ELR (cell line): ENCODE measurements around the gene CXCL14.

Experiments used
- DNase-seq: peaks from one replicate; pipeline ENCODE4 v3.0.0-alpha.2; 2015; ENCODE audit warnings: low read depth

Gene CXCL14

DNA sequence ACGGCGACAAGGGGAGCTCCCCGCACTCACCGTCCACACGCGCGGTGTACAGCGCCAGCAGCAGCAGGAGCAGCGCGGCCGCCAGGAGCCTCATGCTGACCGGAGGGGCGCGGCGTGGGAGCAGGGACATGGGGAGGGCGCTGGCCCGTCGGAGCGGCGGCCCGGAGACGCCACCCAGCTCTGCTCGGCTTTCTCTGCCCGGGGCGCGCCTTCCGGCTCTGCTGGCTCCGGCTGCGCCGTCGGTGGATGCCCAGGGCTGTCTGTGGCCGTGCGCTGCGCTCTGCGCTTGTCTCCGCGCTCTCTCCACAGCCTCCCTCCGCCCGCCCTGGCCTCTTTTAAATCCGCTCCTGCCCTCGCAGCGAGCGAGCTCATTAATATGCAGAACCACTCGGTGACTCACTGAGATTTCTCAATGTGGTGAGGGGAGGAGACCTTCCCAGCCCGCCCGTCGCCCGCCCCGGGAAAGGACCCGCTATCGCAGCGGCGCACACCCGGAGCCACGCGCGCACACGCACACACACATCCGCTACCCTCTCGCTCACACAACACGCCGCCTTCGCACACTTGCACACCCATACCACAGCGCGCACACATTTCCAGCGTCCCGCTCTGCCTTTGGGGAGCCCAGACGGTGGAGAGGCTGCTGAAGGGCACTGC, at the start of gene CXCL14:
TSS of gene CXCL14 (minus strand) at position 307 of the 657 bp plus-strand sequence. CDS start at position 94, 213 bp downstream.
- DNase-seq, result peak; percentile 73

DNA sequence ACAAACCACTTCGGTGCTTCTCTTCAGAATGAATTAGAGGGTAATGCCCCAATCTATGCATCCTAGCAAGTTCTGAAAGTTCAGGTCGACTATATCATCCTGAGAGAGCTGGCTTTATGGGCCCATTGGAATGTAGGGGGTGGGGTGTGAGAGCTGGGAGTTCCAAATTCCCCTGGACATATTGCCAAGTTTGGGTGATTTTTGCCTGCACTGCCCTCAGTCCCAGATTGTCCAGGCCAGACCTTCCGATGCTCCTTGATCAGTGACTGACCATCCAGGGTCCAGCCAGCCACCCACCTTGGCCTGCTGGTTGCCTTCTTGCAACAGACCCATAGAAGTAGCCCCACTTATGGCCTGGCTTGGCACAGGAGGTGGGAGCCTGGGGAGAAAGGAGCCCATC, 47.8 kb upstream of the CXCL14 start:
- no peak for DNase-seq

GRCh38 chr5:135625961-135626360, 47.2 kb upstream of the CXCL14 start:
- no peak for DNase-seq

DNA sequence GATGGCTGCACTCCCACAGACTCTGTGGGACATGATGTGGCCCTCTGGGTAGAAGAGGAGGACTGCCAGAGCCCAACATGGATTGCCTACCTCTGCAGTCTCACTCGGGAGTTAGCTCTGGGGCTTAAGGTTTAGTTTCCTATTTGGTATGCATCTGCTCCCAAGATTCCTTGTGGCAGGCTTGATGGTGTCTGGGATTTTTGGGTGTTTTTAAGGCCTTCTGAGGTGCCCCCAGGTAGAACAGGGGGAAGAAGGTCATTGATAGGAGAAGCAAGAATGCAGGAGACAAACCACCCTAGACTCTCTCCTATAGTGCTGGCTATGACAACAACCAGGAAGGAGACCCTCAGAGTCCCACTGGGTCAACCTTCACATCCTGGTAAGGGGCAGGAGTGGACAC, 46.7 kb upstream of the CXCL14 start:
- DNase-seq, result no peak

DNA sequence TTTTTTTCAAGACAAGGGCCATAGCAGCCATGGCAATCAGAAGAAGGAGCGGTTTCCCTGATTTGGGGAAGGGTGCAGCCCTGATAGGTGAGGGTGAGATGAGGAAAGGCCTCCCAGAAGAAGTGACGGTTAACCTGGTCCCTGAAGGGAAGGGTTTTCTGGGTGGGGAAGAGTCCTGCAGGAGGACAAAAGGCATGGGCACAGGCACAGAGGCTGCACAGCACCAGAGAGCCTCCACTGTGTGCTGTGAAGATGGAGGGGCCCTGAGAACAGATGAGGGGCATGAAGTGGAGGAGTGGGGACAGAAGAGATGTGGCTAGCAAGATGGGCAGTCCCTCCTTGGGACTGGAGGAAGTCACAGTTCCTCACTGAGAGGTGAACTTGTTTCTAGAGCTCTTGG, 46.3 kb upstream of the CXCL14 start:
- DNase-seq, result no peak

- no peak for DNase-seq
Measured at GRCh38 chr5:135623186-135623715, 44.5 kb upstream of the CXCL14 start.

- no peak for DNase-seq
Measured at GRCh38 chr5:135615581-135616260, 36.9 kb upstream of the CXCL14 start.

GRCh38 chr5:135615171-135615570, 36.4 kb upstream of the CXCL14 start:
- no peak for DNase-seq

DNA sequence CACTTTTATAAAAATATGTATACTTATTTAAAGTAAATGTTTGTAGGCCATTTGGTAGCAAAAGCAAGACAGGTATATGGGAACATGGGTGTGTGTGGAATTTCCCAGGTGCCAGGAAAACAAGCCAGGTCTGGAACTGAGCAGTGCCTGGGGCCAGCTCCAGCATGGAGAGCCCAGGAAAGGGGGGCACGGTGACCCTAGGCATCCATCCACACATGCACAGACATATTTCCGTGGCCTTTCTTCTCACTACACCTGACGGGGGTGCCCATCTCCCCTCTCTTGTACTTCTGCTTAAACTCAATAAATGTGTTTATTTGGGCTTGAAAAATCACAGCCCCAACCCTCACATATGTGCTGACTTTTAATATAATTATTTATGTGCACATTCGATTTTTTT, 31.2 kb upstream of the CXCL14 start:
- no peak for DNase-seq

- no peak for DNase-seq
Measured at GRCh38 chr5:135608761-135609443, 30.1 kb upstream of the CXCL14 start.

DNA sequence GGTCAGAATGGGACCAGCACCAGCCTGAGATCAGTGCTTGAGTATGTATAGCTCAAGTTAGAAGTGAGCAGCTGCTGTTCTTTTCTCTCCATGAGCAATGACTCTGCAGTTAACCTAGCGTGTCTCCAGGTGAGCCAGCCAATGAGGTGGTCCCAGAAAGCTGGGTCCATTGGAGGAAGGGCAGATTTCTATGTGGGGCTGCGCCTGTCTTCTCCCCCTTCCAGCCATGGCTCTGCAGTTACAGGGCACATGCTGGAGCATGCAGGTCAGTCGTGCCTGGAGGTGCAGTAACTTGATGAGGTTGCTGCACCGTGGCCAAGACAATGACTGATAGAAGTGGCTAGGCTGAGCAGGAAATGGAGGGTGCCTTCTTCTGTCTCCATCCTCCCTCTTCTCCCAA, 29.6 kb upstream of the CXCL14 start:
- no peak for DNase-seq

DNA sequence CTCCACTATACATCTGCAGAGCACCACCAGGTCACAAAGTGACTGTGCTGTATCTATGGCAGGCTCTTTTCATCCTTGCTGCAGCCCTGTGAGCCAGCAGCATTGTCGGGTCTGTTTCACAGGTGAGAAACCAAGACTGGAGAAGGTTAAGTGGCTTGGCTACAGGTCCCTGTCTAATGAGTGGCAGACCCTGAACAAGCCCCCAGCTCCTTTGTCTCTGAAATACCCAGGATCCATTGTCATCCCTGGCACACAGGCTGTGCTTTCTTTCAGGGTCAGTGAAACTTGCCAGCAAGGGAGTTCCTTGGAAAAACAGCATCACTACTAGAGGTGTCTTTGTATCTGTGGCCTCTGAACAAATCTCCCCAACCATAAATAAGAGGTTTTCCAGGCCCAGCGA, 27.6 kb upstream of the CXCL14 start:
- DNase-seq, result no peak

DNA sequence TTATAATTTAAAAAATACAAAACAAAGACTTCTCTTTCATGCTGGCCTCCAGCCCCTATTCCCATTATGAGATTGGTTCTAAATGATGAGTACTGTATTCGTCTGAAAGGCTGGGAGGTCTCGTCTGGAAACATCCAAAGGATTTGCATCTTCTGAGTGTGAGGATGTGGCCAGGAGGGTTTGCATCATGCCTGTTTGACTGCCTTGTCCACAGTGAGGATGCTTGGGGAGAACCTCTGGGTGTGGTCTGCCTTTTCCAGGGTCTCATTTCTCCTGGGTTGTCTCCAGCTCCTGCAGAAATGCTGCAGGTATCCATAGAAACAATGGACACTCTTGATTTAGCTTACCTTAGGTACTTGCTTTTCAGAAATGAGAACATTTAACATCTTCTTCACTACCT, 26.4 kb upstream of the CXCL14 start:
- no peak for DNase-seq

DNA sequence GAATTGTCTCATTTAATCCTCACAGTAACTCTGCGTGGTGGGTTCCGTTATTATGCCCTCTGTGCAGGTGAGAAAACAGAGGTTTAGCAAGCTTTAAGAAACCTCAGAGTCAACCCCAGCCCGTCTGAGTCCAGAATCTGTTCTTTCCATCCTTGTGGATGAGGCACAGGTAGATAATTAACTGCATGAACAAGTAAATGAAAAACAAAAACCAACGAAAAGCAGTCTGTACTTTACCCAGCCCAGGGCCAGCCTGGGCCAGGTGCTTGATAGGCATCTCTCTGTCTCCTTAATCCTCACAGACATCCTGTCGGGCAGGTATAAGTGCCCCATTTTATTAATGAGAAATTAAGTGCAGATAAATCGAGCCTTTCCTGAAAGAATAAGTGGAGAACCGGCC, 25.3 kb upstream of the CXCL14 start:
- no peak for DNase-seq

- DNase-seq, result no peak
Measured at GRCh38 chr5:135602882-135603721, 24.3 kb upstream of the CXCL14 start.

DNA sequence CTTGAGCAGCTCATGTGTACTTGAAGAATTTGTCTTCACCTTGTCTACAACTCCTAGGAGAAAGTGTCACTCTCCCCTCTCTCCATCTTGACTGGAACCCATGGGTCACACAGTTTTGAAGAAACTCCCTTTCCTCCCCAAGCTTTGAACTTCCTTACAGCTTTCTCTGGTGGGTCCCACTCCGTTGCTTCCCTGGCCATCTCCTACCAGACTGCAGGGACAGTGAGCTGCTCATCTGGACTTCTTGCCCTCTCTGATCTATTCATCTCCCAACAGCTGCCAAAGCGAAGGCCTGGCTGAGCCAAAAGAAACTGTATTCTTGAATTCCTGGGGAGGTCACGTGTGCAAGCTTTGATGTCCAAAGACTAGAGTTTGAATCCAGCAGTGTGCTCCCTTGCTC, 22.7 kb upstream of the CXCL14 start:
- no peak for DNase-seq

- no peak for DNase-seq
Measured at GRCh38 chr5:135600971-135601381, 22.2 kb upstream of the CXCL14 start.

DNA sequence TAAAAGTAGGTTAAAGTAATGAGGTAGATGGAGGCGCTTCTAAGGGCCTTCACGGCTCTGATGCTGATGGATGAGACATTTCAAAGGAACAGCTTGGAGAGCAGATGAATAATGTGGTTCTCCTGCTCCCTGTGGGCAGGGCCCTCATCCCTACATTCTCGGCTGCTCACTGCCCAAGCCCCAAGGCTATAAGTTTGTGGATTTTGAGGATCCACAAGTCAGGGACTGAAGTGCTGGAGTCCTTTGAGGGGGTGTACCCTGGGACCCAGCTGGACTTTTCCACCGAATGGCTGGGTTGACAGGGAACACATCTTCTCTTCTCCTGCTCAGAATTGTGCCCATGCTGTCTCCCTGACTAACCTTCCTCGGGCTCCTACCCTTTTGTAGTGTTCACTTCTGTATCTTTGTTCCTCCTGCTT, 21.4 kb upstream of the CXCL14 start:
- no peak for DNase-seq

GRCh38 chr5:135599421-135600151, 20.8 kb upstream of the CXCL14 start:
- no peak for DNase-seq

- no peak for DNase-seq
Measured at GRCh38 chr5:135598691-135599395, 20.1 kb upstream of the CXCL14 start.

DNA sequence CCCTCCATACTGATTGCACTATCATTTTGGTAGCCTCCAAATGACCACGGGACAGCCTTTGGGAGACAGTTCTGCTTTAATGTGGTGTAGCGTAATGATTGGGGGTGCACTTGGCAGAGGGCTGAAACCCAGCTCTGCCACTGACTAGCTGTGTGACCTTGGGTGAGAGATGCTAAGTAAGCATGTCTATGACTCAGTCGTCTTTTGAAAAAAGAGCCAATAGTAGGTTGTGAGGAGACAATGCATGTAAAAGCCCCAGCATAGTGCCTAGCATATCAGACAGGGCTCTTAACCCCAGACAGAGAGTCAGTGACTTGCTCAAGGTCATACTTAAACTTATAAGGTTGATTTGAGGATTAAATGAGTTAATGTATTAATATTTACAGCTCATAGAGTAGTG, 18.0 kb upstream of the CXCL14 start:
- DNase-seq, result no peak
